GM12878 (cell line): ENCODE data around the gene SENP6. TPM values are rescaled to one million over a fixed set of nuclear protein-coding genes. Genes with fewer than 3 reads are reported as not detected.

ENCODE experiments used
- ATAC-seq: fragments of 200-7000 bp; cut with Tn5 transposase; 3 replicates; pipeline ENCODE4 v1.9.1; 2020; ENCODE audit warnings: mild to moderate bottlenecking, moderate library complexity
- BruUV-seq: library from RNA; stranded (reverse); fragments of 400-500 nt; replicated peaks from 2 replicates; lab custom pipeline; 2021; lab: Mats Ljungman, UMichigan
- CTCF ChIA-PET: fragments of 300-600 bp; sonication (Branson Sonifier 250); formaldehyde crosslinking; extraction: SDS; loops from one replicate; lab custom pipeline; 2021; ENCODE audit warnings: inconsistent platforms; lab: Yijun Ruan, JAX
- POLR2A ChIA-PET: fragments of 350-600 bp; formaldehyde crosslinking; extraction: SDS; loops from one replicate; lab custom pipeline; 2021; ENCODE audit warnings: inconsistent platforms; lab: Charles Lee
- RAD21 ChIA-PET: fragments of 300-600 bp; sonication (Branson Sonifier 250); formaldehyde crosslinking; loops from one replicate; lab custom pipeline; 2023; ENCODE audit warnings: antibody characterized with exemption; ENCODE audit not compliant: unreplicated experiment; lab: Charles Lee
- SMC1A ChIA-PET: fragments of 300-600 bp; sonication (Branson Sonifier 250); formaldehyde crosslinking; loops from one replicate; lab custom pipeline; 2023; ENCODE audit not compliant: unreplicated experiment, uncharacterized antibody; lab: Charles Lee
- DNase-seq: peaks from one replicate; pipeline ENCODE4 v3.0.0-alpha.2; 2011; ENCODE audit warnings: low read depth, low spot score
- FAIRE-seq: peaks from 3 replicates; lab custom pipeline; 2011; peaks lifted over from hg19 to GRCh38; lab: Jason Lieb, UNC
- H2AFZ ChIP-seq: 2 replicates; pipeline ENCODE4 v1.6.0; 2011; ENCODE audit warnings: low read depth, low read length, control low read depth; ENCODE audit not compliant: control insufficient read depth
- H3K27ac ChIP-seq: 2 replicates; pipeline ENCODE4 v1.5.1; 2011; ENCODE audit warnings: control low read depth; ENCODE audit not compliant: control insufficient read depth, insufficient read depth
- H3K27me3 ChIP-seq, 2 experiments: replicated peaks in 1 of 2; 2 replicates each; pipeline versions ENCODE4 v1.6.0 to v1.6.1; 2011; ENCODE audit warnings: low read length in 1 of 2; ENCODE audit not compliant: control insufficient read depth in 2 of 2, insufficient read depth in 2 of 2
- H3K36me3 ChIP-seq, 2 experiments: 2 replicates each; pipeline ENCODE4 v1.5.1; 2011; ENCODE audit warnings: low read length in 1 of 2; ENCODE audit not compliant: control insufficient read depth in 2 of 2, insufficient read depth in 2 of 2
- H3K4me1 ChIP-seq: 2 replicates; pipeline ENCODE4 v1.6.1; 2011; ENCODE audit warnings: mild to moderate bottlenecking, low read length, moderate library complexity, mixed read lengths; ENCODE audit not compliant: control insufficient read depth, insufficient read depth
- H3K4me2 ChIP-seq: 2 replicates; pipeline ENCODE4 v1.6.0; 2011; ENCODE audit warnings: control low read depth; ENCODE audit not compliant: control insufficient read depth, insufficient read depth
- H3K4me3 ChIP-seq: fragments of 200-600 bp; sonication (generic); 2 replicates; pipeline ENCODE4 v1.5.1; 2016
- H3K79me2 ChIP-seq: 2 replicates; pipeline ENCODE4 v1.6.0; 2011; ENCODE audit warnings: low read length; ENCODE audit not compliant: control insufficient read depth, insufficient read depth
- H3K9ac ChIP-seq: 2 replicates; pipeline ENCODE4 v1.8.0; 2011; ENCODE audit warnings: low read length, control low read depth, mixed read lengths; ENCODE audit not compliant: control insufficient read depth, insufficient read depth
- H3K9me3 ChIP-seq: replicated peaks from 3 replicates; pipeline ENCODE4 v1.5.1; 2011; ENCODE audit warnings: mild to moderate bottlenecking, low read length; ENCODE audit not compliant: control insufficient read depth, insufficient read depth
- H4K20me1 ChIP-seq: 2 replicates; pipeline ENCODE4 v1.6.0; 2011; ENCODE audit not compliant: control insufficient read depth, insufficient read depth
- EGR1 ChIP-seq, 2 experiments: IDR thresholded peaks; 1 replicate in 1 of 2; 2 replicates in 1 of 2; pipeline ENCODE4 v1.6.1; 2011 to 2012; ENCODE audit warnings: low read depth in 2 of 2, low read length in 2 of 2, borderline replicate concordance in 1 of 2, mild to moderate bottlenecking in 1 of 2, moderate library complexity in 1 of 2
- SPI1 ChIP-seq: IDR thresholded peaks from 2 replicates; pipeline ENCODE4 v1.6.1; 2011; ENCODE audit warnings: low read depth, mild to moderate bottlenecking, low read length, moderate library complexity, borderline replicate concordance; ENCODE audit not compliant: insufficient read depth
- WGBS: methylation state at CpG from one replicate; pipeline ENCODE4 v1.1.6; 2016; ENCODE audit warnings: low lambda C conversion rate; ENCODE audit not compliant: insufficient replicate concordance, insufficient coverage; ENCODE audit errors: missing lambda C conversion rate; 5-methylcytosine and 5-hydroxymethylcytosine counted together
- in situ Hi-C: fragments of 300-500 bp; cut with MboI; formaldehyde crosslinking; loops from 9 replicates; pipeline ENCODE4 v1.14.3; 2018; ENCODE audit warnings: mixed read lengths
- intact Hi-C: fragments of 100-400 bp; cut with micrococcal nuclease; formaldehyde crosslinking; loops from one replicate; pipeline ENCODE4 v1.14.2; 2022; ENCODE audit not compliant: unreplicated experiment
- polyA plus RNA-seq, 11 experiments: library from polyadenylated mRNA; depleted of rRNA in 4 of 11; unstranded in 6 of 11; stranded (reverse) in 5 of 11; fragments of >200 nt; fragmentation: Nextera tagmentation in 4 of 11; fragmentation: Illumina TruSeq in 1 of 11; extraction: Ambion mirVana in 4 of 11; extraction: Trizol in 1 of 11; gene quantifications; 1 replicate in 1 of 11; 2 replicates in 10 of 11; pipeline versions ENCODE4 v1.2.1 to v1.2.3, GENCODE V29; 2011 to 2016; ENCODE audit warnings: inconsistent platforms in 2 of 11, missing spikeins in 2 of 11, low read depth in 1 of 11
- total RNA-seq, 4 experiments: library from RNA; depleted of rRNA in 3 of 4; stranded (reverse); fragments of >200 nt in 3 of 4; fragmentation: Illumina TruSeq in 1 of 4; extraction: Trizol in 1 of 4; gene quantifications; 2 replicates each; pipeline versions ENCODE4 v1.2.1 to v1.2.3, GENCODE V29; 2013 to 2021

SENP6 gene
- total and polyA plus RNA-seq, 10 of the 15 experiments (the other 5 are each of a cell fraction or from before 2014, with no cell fraction given): 10.7 to 70.0 (median 42.3) TPM

- CTCF ChIA-PET: interaction anchor here (0.6 to 2.4 kb wide), 5 partner anchors 10 to 342 kb away, joined by 3 to 14 read pairs (median 3); no protein-coding TSS in a partner anchor
- Histone ChIP-seq H3K4me1 (peaks cover 34% of the 10 kb centered on the region), H3K27ac (no peak overlapping the region), H3K36me3 (no peaks in the 10 kb centered on the region; a peak in 1 of 4 replicates), H3K9ac (no peak overlapping the region), H4K20me1 (peaks cover 4% of the 10 kb centered on the region; the same call in 1 of the 2 replicates), H3K4me2 (peak overlapping the region; percentile 64), H3K4me3 (peak overlapping the region; percentile 23; the same call in 1 of the 2 replicates), H3K27me3 (no peaks in the 10 kb centered on the region), H2AFZ (no peak overlapping the region), H3K79me2 (peaks cover 100% of the 10 kb centered on the region), H3K9me3 (no peaks in the 10 kb centered on the region; the same call in 1 of the 3 replicates)
- 81% methylated on average over 6 of the region's 6 CpGs for WGBS
- DNase-seq (no peak), FAIRE-seq (no peak), ATAC-seq (no peak)
- intact Hi-C loops (loop anchor here (5.0 kb wide), 1 partner anchor 328 kb away; the partner anchor contains the start of gene TMEM30A), in situ Hi-C loops (no loop called here)
- TF ChIP-seq SPI1 (no peak), EGR1 (IDR thresholded peaks at IDR 0.05; ENCODE audit: borderline replicate concordance in 1 of 2, low read depth in 2 of 2, low read length in 2 of 2) (no peak)
- BruUV-seq: no TSS peak
- SMC1A ChIA-PET: interaction anchor here (0.6 to 1.5 kb wide), 7 partner anchors 8 to 514 kb away, joined by 3 to 6 read pairs (median 3); partner anchors contain the start of gene SENP6
- POLR2A ChIA-PET: interaction anchor here (1.3 kb wide), 1 partner anchor 11 kb away, joined by 4 read pairs; no protein-coding TSS in a partner anchor
- RAD21 ChIA-PET: interaction anchor here (1.0 kb wide), 2 partner anchors 108 to 148 kb away, joined by 3 read pairs; no protein-coding TSS in a partner anchor
These were observed 8.2 kb downstream of the SENP6 start for GRCh38 chr6:75609639-75610590.
